Muscle layer of duodenum (tissue), 2 donors: ENCODE measurements around the gene WEE2.

Experiments
- H3K27ac ChIP-seq: one replicate; pipeline ENCODE4 v1.7.0; 2013; ENCODE audit warnings: mild to moderate bottlenecking, low read length
- H3K27me3 ChIP-seq: one replicate; pipeline ENCODE4 v1.7.0; 2013; ENCODE audit warnings: low read depth, mild to moderate bottlenecking, control low read depth, low read length
- H3K36me3 ChIP-seq, 2 donors: one replicate each; pipeline ENCODE4 v1.7.0; 2013; ENCODE audit warnings: low read length in 2 of 2, control low read depth in 1 of 2, mild to moderate bottlenecking in 1 of 2; ENCODE audit not compliant: insufficient read depth in 2 of 2, control insufficient read depth in 1 of 2
- H3K4me1 ChIP-seq, 2 donors: one replicate each; pipeline ENCODE4 v1.7.0; 2013; ENCODE audit warnings: low read length in 2 of 2, mild to moderate bottlenecking in 2 of 2, control low read depth in 1 of 2, moderate library complexity in 1 of 2; ENCODE audit not compliant: insufficient read depth in 2 of 2, control insufficient read depth in 1 of 2
- H3K4me3 ChIP-seq, 2 donors: one replicate each; pipeline ENCODE4 v1.7.0; 2013; ENCODE audit warnings: low read length in 2 of 2, low read depth in 1 of 2, mild to moderate bottlenecking in 1 of 2
- H3K9me3 ChIP-seq, 2 donors: one replicate each; pipeline ENCODE4 v1.7.0; 2013; ENCODE audit warnings: low read length in 2 of 2, control low read depth in 1 of 2, mild to moderate bottlenecking in 1 of 2; ENCODE audit not compliant: control insufficient read depth in 1 of 2
- donor health status: healthy.

Gene WEE2

GRCh38 chr7:141704112-141704511 is 4.0 kb upstream of the WEE2 start:
- no peaks in the 10 kb centered on the region for H3K9me3 ChIP-seq
- H3K4me1 ChIP-seq: peaks cover 14 to 17% of the 10 kb centered on the region in 2 donors
- H3K4me3 ChIP-seq: no peak overlapping the region

DNA sequence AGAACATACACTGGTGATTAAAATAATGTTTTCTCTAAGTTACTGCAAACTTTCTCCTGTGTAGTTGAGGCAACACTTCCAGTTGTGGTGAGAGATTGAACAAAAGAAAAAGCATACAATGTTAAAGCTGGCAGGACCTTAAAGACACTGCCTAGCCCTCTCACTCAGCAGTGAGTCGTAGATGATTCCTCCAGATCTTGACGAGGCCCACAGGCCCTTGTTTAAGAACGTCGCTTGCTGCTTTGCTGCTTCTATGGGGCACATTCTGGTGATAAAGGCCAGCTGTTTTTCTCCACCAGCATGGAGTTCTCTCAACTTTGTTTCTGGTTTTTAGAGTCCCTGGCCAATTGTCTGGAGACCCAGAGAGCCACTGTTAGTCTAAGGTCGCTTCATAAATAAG is 3.4 kb upstream of the WEE2 start:
- Histone ChIP-seq H3K27me3 (no peaks in the 10 kb centered on the region), H3K9me3 (no peaks in the 10 kb centered on the region), H3K27ac (no peak overlapping the region), H3K4me1 (peaks cover 14 to 17% of the 10 kb centered on the region in 2 donors), H3K4me3 (no peak overlapping the region), H3K36me3 (no peaks in the 10 kb centered on the region)

More at GRCh38 chr7:141704112-141704511, 4.0 kb upstream of the WEE2 start:
- Histone ChIP-seq H3K36me3 (no peaks in the 10 kb centered on the region), H3K27me3 (no peaks in the 10 kb centered on the region), H3K27ac (no peak overlapping the region)

DNA sequence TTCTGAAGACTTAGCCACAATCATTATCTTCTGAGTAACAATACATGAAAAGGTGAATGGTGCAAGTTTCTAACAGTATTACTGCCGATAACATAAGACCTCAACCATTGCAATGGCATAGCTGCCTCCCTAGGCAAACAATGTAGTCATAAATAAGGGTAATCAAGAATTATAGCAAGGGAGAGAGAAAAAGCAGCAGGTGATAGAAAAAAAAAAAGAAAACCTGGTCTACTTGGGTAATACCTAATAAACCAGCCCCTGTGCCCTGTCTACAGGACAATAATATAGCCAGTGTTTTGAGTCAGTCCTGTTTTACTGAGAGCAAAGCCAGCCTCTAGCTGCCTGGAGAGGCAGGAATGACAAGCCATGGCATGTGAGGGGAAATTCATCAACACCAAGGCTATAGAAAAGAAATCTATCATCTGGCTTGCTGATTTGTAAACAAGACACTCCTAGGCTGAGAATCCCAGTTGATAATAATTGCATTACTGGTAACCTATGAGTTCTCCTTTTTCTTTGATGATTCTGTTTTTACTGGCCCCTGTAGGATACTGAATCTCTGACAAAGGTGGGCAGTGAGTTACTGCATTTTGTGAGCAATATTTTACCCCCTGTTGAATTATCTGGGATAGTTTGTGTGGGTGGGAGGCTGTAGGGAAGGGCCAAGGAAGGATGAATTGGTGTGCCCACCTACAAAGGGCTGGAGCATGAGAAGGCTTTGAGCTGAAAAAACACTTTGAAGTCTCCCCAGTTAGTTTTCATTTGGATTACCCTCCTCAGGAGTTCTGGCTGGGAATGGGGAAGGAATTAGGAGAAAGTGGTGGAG is 1.7 kb upstream of the WEE2 start:
- peaks cover 7 to 9% of the 10 kb centered on the region in 2 donors for H3K4me1 ChIP-seq
- H3K27me3 ChIP-seq: no peaks in the 10 kb centered on the region

GRCh38 chr7:141709318-141709717 is 1.2 kb downstream of the WEE2 start:
- no peak overlapping the region for H3K4me3 ChIP-seq
- H3K9me3 ChIP-seq: no peaks in the 10 kb centered on the region
- no peaks in the 10 kb centered on the region for H3K36me3 ChIP-seq
- H3K27ac ChIP-seq: no peak overlapping the region
- no peaks in the 10 kb centered on the region for H3K27me3 ChIP-seq
- H3K4me1 ChIP-seq: no peaks in the 10 kb centered on the region

More for the DNA sequence above, 1.7 kb upstream of the WEE2 start:
- H3K36me3 ChIP-seq: no peaks in the 10 kb centered on the region
- no peak overlapping the region for H3K4me3 ChIP-seq
- H3K9me3 ChIP-seq: no peaks in the 10 kb centered on the region
- no peak overlapping the region for H3K27ac ChIP-seq

DNA sequence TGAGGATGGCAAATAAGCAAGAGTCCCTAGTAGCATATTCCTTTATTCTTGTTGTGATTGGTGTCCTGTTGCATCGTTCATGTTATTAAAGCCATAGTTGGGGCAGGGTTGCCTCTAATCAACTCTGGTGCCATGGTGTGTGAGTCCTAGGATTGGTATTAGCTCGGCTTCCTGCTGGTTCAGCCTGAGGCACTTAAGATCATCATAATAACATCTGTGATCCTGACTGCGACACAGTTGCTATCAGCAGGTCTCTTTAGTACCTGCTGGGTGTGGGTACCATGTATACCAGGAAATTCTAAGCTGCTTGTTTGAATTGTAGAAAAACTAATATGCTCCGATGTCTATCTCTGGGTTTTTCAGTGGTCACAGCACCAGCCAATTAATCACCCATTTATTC is 1.6 kb downstream of the WEE2 start:
- no peak overlapping the region for H3K27ac ChIP-seq
- no peaks in the 10 kb centered on the region for H3K4me1 ChIP-seq
- no peak overlapping the region for H3K4me3 ChIP-seq
- no peaks in the 10 kb centered on the region for H3K9me3 ChIP-seq
- H3K36me3 ChIP-seq: no peaks in the 10 kb centered on the region
- H3K27me3 ChIP-seq: no peaks in the 10 kb centered on the region

DNA sequence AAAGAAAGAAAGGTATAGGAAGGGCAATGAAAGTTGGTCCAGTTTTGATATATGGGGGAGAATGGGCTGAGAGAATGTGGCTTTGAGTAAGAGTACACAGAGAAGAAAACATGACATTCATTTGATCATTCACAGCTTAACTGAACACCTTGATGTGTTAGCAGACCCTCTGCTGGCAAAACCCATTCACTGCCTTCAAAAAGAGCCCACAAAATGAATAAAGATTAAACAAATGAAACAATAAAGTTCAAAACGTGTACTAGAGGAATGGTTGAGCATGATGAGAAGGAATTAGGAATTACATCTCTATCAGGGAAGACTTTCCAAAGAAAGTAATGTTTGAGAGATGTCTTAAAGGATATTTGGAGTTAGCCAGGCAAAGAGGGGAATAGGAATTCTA is 2.1 kb downstream of the WEE2 start:
- no peaks in the 10 kb centered on the region for H3K27me3 ChIP-seq
- H3K4me3 ChIP-seq: no peak overlapping the region
- H3K4me1 ChIP-seq: no peaks in the 10 kb centered on the region
- no peak overlapping the region for H3K27ac ChIP-seq
- H3K9me3 ChIP-seq: no peaks in the 10 kb centered on the region
- no peaks in the 10 kb centered on the region for H3K36me3 ChIP-seq

DNA sequence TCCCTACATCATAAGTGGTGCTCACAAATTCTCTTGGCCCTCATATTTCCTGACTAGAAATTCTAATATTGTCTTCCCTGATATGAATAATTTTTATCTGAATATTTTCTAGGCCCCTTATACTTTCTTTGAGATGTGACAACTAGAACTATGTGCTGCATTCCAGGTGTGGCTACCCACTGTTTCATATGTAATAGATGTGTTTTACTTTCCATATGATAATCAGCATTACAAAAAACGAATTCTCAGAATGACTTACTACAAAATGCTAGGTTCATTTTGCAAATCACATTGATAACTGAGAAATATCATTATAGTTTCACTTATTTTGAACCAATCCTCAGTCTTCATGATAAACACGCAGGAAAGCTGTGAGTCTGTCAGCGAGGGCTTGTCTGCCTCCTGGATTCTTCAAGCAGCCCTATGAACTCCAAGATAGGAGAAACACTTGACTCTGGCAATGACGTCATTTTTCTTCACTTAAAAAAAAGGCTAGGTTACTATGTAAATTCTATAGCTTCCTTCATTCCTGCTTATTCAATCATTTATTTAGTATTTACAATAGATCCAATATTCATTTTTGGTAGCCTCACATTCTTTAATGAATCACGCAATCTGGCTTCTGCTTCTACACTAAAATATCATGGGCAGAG is 4.6 kb downstream of the WEE2 start:
- Histone ChIP-seq H3K9me3 (no peaks in the 10 kb centered on the region), H3K36me3 (no peaks in the 10 kb centered on the region), H3K27ac (no peak overlapping the region), H3K4me1 (no peaks in the 10 kb centered on the region), H3K4me3 (no peak overlapping the region), H3K27me3 (no peaks in the 10 kb centered on the region)

GRCh38 chr7:141713890-141714289 is 5.7 kb downstream of the WEE2 start:
- Histone ChIP-seq H3K4me3 (no peak overlapping the region), H3K4me1 (no peaks in the 10 kb centered on the region), H3K27ac (no peak overlapping the region), H3K9me3 (no peaks in the 10 kb centered on the region), H3K36me3 (no peaks in the 10 kb centered on the region), H3K27me3 (no peaks in the 10 kb centered on the region)

GRCh38 chr7:141714571-141714970 is 6.4 kb downstream of the WEE2 start:
- Histone ChIP-seq H3K4me1 (no peaks in the 10 kb centered on the region), H3K9me3 (no peaks in the 10 kb centered on the region), H3K4me3 (no peak overlapping the region), H3K27me3 (no peaks in the 10 kb centered on the region), H3K27ac (no peak overlapping the region), H3K36me3 (no peaks in the 10 kb centered on the region)

DNA sequence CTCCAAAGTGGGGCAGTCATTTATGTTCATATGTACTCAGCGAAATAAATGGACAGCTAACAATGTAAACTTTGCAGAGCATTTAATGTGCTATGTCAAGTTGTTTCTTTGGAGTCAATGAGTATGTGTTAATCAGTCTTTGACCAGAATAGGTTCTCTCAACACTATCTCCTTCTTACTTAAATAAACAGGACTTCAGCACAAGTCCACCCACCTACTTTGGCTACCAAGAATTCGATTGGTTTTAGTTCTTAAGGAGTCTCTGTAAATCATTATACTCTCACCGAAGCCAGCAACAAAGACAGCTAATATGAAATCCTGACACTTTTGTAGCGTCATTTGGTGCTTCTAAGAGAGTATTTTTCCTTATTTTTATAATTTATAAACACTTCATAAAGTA is 6.9 kb downstream of the WEE2 start:
- no peak overlapping the region for H3K4me3 ChIP-seq
- H3K9me3 ChIP-seq: no peaks in the 10 kb centered on the region
- no peak overlapping the region for H3K27ac ChIP-seq
- no peaks in the 10 kb centered on the region for H3K27me3 ChIP-seq
- no peaks in the 10 kb centered on the region for H3K4me1 ChIP-seq
- H3K36me3 ChIP-seq: no peaks in the 10 kb centered on the region

DNA sequence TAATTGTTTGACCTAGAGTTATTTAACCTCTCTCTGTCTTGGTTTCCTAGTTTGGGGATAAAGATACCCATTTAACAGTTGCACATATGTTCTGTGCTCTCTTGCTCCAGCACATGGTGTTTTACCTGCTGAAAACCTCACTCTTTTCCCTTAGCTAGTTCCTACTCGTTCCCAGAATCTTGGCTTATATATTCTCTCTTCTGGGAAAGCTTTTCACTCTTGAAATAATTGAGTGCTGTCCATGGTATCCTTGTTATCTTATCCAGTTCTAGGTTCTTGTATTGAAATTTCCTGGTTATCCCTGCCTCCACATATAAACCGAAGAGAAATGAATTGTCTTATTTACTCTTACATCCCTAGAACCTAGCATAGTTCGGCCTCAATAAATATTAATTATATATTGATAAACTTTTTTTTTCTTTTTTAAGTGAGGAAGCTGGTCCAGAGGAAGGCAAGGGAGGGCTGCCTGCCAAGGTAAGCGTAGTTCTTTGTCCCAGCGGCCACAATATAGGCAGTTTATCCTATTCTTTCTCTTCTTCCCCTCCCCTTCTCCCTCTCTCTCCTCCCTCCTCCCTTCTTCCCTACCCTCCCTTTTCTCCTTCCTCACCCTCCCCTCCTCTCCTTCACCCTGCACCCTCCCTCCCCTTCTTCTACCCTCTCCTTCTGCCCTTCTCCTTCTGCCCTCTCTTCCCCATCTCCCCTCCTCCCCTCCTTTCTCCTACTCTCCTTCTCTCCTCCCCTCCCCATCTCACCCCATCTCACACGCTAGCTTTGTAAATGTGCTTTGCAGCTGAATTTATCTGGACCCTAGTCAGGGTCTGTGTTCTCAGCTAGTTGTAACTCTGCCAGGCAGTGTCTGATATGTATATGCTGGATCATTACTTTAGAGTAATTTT is 7.9 kb downstream of the WEE2 start:
- H3K27ac ChIP-seq: no peak overlapping the region
- H3K36me3 ChIP-seq: no peaks in the 10 kb centered on the region
- no peaks in the 10 kb centered on the region for H3K9me3 ChIP-seq
- no peaks in the 10 kb centered on the region for H3K4me1 ChIP-seq
- no peaks in the 10 kb centered on the region for H3K27me3 ChIP-seq
- H3K4me3 ChIP-seq: no peak overlapping the region
